Measurements from ENCODE around the gene EIF4G3.
"Not testable (repeated sequence)": the region's sequence is repeated elsewhere in the genome, so short reads cannot be mapped to it uniquely, and the experiment has no call there.

The EIF4G3 gene, protein sequence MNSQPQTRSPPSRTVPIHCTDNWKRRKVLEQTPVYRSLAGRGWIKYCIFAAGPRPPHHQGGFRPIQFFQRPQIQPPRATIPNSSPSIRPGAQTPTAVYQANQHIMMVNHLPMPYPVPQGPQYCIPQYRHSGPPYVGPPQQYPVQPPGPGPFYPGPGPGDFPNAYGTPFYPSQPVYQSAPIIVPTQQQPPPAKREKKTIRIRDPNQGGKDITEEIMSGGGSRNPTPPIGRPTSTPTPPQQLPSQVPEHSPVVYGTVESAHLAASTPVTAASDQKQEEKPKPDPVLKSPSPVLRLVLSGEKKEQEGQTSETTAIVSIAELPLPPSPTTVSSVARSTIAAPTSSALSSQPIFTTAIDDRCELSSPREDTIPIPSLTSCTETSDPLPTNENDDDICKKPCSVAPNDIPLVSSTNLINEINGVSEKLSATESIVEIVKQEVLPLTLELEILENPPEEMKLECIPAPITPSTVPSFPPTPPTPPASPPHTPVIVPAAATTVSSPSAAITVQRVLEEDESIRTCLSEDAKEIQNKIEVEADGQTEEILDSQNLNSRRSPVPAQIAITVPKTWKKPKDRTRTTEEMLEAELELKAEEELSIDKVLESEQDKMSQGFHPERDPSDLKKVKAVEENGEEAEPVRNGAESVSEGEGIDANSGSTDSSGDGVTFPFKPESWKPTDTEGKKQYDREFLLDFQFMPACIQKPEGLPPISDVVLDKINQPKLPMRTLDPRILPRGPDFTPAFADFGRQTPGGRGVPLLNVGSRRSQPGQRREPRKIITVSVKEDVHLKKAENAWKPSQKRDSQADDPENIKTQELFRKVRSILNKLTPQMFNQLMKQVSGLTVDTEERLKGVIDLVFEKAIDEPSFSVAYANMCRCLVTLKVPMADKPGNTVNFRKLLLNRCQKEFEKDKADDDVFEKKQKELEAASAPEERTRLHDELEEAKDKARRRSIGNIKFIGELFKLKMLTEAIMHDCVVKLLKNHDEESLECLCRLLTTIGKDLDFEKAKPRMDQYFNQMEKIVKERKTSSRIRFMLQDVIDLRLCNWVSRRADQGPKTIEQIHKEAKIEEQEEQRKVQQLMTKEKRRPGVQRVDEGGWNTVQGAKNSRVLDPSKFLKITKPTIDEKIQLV (N-terminal part only)

DNA sequence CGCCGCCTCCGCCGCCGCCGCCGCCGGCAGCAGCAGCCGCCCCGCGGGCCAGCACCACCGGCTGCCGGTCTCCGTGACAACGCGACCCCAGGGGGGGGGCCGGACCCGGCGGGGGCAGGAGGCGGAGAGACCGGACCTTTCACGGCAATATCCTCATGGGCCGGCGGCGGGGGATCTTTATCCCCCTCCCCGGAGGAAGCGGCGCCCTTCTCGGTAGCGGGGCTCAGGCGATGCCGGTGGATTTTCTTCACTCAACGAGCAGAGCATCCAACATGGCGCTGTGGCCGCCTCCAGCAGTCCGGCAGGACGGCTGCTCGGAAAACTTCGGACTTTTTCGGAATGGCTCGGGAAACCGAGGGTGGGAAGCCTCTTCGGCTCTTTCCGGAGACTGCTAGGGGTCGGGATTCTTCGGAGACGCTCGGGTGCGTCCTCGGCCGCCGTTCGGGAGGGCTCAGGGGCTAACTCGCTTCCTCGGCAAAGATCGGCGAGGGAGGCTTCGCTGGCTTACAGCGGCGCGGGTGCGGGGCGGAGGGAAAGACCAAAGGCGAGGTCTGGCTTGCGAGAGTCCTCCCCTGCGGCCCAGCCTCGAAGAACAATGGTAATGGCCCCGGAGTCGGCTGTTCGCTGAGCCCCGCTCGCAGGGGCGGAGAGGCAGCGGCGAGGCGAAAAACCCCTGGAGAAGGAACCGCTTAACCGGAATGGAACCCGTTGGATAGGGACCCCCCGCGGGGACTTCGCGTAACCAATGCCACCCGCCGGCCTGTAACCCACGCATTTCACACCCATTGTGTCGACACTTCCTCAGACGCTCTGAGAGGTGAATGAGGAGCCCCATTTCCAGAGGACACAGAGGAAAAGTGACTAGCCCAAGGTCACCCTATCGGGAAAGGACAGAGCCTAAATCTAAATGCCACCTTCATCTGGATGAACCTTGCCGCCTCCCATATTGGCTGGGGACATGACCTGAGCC, at the start of gene EIF4G3:
Gene EIF4G3 (minus strand): TSS at position 312 of the 970 bp plus-strand sequence. CDS start 174,155 bp downstream, outside the sequence.
- peak; percentile 98 for FAIRE-seq

DNA sequence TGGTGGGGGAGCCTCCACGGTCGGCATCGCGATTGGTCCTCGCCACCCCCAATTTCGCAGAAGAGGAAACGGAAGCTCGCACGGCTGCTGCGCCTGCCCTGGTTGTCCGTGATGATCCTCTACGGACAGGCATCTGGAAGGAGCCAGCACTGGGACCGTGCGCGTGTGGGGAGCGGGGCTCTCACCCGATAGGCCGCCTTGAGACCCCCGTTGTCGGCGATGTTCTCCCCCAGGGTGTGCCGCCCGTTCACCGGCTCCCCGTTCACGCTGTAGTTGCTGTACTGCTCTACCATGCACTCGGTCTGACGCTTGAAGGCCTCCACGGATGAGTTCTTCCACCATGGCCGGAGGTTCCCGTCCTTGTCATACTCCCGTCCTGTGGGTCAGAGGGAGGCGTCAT, 48.4 kb upstream of the EIF4G3 start:
- no peak for FAIRE-seq

DNA sequence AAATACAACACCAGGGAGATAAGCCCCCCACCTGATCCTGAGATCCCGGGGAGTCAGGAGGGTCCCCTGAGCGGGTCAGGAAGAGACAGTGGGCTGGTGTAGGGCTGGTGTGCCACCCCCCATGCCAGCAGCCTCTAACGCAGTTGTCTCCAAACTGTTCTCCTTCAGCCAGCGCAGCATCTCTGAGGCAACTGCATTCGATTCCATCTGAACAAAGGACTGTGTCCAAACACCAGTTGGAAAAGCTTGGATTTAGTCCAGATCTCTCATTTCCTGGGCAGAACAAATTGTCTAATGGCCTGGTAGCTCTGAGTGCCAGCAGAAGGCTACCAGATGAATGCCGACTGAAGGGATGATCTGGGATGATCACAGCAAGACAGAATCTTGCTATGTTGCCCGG, 44.1 kb upstream of the EIF4G3 start:
- no peak for FAIRE-seq

DNA sequence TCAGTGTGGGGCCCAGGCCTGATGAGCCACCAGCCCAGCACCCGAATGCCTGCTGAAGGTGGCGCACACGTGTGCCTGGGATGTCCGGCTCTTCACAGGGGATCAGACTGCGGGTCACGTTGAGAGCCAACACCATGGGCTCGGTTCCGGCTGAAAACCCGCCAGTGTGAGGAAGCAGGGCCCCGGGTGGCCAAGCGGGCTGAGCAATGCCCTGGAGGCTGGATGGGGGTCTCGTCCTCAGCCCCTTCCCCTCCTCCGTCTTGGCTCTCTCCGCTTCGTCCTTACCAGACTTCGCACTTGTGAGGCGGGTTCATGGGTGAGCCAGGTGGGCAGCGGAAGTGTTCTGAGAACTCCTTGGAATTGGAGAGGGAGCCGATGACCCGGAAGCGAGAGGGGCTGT, 43.0 kb upstream of the EIF4G3 start:
- FAIRE-seq, result no peak

DNA sequence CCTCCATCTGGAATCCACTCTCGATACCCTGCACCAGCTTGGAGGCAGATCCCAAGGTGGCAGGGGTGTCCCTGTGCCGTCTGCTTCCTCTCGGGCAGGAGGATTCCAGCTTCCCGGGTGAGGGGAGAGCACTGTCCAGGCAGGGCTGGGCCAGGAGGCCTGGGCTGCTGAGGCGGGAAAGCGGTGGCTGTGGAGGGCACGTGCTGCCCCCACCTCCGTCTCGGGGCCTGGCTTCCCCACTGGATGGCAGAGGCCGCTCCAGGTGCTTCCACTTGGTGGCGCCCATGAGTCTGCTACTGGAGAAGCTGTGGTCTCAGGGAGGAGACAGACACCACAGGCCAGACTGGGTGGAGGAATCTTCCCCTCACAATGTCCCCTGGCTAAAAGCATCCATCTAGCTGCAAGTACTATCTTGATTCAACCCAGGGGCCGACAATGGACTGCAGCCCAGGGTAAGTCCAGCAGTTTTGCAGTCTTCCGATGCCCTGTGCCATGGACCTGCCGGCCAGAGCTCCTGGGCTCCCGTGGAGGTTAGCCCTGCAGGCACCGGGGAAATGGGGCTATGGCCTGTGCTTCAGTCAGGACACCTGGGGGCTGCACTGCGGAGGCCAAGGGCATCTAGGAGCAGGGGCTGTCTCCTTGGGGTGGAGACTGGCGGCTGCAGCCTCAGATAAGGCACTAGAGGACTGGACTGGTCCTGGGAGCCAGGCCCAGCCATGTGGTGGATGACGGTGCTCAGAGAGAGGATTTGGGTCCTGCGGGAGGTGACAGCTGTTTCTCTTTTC, 41.3 kb upstream of the EIF4G3 start:
- no peak for FAIRE-seq

DNA sequence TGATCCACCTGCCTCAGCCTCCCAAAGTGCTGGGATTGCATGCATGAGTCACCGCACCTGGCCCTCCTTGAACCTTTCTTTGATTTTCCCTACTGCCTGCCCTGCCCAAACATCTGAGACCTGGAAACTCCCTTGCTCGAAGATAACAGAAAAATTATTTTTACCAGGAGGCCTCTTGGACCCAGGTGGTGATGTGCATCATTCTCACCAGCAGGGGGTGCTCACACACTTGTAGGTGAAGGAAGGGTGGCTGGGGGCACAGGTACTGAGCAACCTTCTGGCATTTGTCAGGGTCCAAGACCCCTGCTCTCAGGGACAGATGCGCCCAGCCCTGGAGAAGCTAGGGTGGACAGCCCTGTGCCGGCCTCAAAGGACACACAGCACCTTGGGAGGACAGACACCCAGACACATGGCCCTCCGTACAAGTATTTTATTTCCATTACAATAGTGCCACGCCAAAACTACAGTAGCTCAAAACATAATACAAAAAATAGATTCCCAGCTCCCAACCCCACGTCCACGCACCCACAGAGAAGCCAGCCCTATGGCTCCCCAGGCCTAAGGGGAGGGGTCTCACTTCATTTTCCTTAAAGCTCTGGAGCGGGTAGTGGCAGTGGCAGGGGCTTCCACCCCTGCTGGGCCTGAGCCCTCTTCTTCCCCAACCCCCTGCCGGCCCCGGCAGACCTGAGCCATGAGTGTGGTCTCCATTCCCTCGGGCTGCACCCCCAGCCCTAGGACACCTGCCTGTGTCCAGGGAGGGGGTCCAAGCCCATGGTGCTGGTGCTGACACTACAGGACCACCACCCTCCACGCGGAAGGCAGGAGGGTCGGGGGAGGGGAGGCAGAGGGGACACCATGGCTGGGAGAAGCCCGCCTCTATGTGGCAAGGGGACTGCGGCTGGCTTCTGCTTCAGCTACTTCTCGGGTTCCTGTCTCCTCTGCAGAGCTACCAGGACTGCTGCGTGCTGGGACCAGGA, 40.4 kb upstream of the EIF4G3 start:
- FAIRE-seq, result no peak

DNA sequence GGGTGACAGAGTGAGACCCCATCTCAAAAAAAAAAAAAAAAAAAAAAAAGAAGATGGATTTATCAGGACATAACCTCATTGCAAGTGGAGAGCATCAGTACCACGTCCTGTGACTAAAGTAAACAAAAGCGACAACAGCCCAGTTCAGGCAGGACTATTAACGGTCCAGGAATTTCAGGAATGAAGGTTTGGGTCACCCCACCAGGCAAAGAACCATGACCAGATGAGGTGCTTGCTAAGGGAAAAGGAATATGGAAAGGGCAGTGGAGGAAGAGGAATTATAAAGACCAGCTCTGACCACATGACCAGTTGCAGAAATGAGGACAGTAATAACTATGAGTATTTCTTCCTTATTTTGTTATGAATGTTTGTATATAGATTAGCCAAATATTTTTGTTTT, 35.4 kb upstream of the EIF4G3 start:
- FAIRE-seq, result no peak

DNA sequence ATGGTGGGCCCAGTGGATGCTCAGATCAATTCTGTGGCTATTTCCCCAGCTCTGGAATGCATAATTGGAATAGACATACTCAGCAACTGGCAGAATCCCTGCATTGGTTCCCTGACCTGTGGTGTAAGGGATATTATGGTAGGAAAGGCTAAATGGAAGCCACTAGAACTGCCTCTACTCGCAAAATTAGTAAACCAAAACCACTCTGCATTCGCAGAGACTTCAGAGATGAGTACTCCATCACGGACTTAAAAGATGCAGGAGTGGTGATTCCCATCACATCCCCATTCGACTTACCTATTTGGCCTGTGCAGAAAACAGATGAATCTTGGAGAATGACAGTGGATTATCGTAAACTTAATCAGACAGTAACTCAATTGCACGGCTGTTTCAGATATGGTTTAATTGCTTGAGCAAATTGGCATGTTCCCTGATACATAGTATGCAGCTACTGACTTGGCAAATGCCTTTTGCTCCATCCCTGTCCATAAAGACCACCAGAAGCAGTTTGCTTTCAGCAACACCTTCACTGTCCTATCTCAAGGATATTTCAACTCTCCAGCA, 31.5 kb upstream of the EIF4G3 start:
- FAIRE-seq, result not testable (repeated sequence)

DNA sequence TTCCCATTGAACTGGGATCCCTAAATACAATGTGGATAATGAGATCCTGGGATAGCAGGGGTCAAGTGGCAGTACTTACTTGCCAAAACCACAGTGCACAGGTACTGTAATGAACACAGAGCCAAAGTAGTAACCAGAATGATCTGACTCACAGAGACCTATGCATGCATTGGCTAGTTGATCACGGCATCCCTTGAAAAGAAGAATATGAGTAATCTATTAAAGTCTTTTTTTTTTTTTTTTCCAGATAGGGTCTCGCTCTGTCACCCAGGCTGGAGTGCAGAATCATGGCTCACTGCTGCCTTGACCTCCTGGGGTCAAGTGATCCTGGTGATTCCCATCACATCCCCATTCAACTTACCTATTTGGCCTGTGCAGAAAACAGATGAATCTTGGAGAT, 29.4 kb upstream of the EIF4G3 start:
- no peak for FAIRE-seq

DNA sequence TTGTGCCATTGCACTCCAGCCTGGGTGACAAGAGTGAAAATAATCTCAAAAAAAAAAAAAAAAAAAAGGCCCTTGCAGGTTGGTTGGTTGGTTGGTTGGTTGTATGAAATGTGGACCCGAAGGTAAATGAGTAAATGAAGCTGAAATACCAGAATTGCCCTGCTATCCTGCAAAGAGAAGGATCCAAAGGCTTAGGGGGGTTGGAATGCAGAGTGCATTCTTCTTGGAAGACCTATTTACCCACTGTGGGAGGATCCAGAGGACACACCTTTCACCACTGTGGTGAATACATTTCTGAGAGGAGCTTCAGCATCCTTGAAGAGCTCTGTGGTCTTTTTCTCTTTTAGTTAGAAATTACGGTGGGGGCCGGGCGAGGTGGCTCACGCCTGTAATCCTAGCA, 28.7 kb upstream of the EIF4G3 start:
- FAIRE-seq, result no peak

DNA sequence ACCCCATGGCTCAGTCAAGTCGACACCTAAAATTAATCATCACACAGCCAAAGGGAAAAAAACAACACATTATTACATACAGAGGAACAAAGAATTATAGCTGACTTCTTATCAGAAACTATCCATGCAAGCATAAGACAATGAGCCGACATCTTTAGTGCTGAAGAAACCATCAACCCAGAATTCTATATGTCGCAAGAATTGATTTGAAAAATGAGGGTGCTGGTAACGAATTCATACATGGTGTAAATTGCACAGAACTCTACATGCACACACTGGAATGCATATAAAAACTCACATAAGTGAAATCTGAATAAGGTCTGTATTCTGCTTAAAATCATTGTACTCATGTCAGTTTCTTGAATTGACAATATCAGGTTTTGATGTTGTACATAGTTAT, 25.0 kb upstream of the EIF4G3 start:
- FAIRE-seq, result no peak

DNA sequence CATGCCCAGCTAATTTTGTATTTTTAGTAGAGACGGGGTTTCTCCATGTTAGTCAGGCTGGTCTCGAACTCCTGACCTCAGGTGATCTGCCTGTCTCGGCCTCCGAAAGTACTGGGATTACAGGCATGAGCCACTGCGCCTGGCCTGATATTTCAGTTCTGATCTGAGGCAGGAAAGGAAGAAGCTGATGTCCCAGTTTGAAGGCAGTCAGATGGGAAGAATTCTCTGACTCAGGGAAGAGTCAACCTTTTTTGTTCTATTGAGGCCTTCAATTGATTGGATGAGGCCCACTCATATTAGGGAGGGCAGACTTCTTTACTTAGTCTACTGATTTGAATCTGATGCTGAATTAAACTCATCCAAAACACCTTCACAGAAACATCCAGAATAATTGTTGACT, 24.5 kb upstream of the EIF4G3 start:
- not testable (repeated sequence) for FAIRE-seq

DNA sequence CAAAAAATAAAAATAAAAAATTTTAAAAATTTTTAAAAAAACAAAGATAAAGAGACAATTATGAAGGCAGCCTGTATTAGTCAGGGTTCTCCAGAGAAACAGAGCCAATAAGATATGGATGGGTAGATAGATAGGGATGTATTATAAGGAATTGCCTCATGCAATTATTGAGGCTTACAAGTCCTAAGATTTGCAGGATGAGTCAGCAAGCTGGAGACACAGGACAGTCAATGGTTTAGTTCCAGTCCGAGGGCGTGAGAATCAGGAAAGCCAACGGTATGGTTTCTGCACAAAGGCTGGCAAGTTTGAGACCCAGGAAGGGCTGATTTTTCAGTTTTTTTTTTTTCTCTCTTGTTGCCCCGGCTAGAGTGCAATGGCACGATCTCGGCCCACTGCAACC, 24.1 kb upstream of the EIF4G3 start:
- FAIRE-seq, result no peak

DNA sequence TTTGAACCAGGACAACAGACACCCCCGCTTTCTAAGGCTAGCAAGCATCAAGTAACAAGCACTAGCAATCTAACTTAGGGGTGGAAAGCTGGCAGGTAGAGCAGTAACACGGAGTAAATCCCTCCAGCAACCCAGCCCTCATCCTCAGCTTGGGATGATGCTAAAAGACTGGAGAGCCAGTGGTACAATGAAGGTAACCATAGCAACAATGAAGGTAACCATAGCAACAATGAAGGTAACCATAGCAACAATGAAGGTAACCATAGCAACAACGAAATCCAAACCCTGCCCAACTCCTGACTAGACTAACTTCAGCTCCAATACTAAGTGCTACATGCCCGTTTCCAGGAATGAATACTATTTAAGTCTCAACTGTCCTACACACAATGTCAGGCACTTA, 22.2 kb upstream of the EIF4G3 start:
- no peak for FAIRE-seq

DNA sequence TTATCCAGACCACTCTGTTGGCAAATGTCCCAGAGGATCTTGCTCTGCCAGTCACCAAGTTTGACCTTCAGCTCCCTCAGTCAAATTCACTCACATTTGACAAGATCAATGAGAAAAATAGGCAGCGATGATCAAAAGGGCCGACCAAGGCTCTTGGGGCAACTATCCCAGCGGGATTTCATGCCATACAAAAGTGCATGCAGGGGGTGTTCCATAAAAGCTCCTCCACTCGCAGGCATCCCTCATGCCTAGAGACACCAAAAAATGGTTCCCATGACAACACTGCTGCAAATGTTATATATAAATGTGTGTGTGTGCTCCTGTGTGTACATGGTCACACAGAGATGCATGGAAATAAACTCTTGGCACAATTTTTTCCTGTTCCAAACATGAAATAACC, 16.2 kb upstream of the EIF4G3 start:
- FAIRE-seq, result no peak

DNA sequence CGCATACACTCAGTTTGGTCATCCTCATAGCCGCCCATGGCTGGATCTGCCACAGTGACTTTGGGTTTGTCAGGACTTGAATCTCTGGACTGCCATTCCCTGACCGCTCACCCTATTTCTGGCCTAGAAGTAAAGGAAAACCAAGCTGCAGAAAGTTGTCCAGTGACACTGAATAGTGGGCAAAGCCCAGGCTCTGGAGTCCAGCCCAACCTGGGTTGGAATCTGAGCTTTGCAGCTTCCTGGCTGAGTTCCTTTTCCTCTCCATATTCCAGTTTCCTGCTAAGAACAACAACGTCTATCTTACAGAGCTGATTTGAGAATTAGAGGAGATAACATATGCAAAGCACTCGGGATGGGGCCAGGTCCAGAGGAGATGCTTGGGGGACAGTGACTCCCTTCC, 15.6 kb upstream of the EIF4G3 start:
- no peak for FAIRE-seq

DNA sequence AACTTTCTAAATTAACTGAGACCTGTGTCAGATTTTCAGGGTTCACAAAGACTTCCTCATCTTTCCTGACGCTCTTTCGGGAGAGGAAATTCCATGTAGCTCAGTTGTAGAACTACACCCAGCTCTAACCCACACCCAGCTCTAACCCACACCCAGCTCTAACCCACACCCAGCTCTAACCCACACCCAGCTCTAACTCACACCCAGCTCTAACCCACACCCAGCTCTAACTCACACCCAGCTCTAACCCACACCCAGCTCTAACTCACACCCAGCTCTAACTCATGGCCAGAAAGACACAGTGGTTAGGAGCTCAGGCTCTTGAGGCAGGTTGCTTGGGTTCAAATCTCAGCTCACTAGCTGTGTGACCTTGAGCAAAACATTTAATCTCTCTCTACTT, 14.1 kb upstream of the EIF4G3 start:
- not testable (repeated sequence) for FAIRE-seq

DNA sequence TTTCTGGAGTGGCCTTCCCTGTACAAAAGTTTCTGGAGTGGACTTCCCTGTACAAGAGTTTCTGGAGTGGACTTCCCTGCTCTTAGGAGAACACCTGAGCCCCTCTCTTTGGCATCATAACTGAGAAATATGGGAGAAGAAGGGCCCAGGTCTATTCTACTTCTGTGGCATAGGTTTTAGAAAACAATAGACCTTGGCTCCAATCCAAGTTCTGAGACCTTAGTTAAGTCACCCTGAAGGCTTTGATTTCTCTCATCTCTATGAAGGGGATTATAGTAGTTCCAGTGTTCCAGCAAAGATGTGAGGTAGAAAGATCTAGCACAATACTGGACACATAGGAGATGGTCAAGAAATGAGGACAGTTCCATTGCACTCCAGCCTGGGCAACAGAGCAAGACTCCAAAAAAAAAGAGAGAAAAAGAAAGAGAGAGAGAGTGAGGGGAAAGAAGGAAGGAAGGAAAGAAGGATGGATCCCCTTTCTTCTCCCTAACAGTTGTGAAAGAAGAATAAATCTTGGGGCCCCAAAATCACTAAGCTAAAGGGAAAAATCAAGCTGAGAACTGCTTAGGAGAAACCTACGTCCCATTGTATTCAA, 13.3 kb upstream of the EIF4G3 start:
- no peak for FAIRE-seq

DNA sequence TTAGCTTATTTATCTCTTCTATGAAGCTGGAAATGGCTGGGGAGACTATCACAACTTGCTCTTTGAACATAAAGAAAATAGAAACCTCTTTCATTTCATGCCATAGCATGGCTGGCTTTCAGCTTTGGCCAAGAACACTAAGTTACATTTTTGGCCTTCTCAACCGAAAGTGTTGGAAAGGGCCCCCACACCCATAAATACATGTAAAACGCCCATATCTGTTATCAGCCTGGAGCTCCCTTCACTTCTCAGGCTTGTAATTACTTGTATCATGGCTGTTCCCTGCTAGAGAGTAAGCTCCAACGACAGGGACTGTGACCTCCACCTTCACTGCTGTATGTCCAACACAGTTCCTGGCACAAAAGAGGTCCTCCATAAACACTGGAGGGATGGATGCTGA, 12.7 kb upstream of the EIF4G3 start:
- FAIRE-seq, result no peak
